Natural killer cell (primary cell): ENCODE measurements around the gene RNF169. TPM values are rescaled to one million over a fixed set of nuclear protein-coding genes. Genes with fewer than 3 reads are reported as not detected.

Experiments
- ATAC-seq, 3 donors: fragments of 150-1000 bp in 2 of 3; fragments of 200-7000 bp in 1 of 3; cut with Tn5 transposase; 1 replicate in 1 of 3; 2 replicates in 2 of 3; pipeline ENCODE4 v1.10.0; 2021; ENCODE audit warnings: mild to moderate bottlenecking in 2 of 3, moderate library complexity in 2 of 3
- DNase-seq, 2 donors: peaks; one replicate each; pipeline versions ENCODE4 v3.0.0 to v3.0.0-alpha.2; 2013 to 2021; ENCODE audit warnings: mixed read lengths in 1 of 2
- H3K27ac ChIP-seq: one replicate; pipeline ENCODE4 v1.5.1; 2013; ENCODE audit warnings: mild to moderate bottlenecking, low read length
- H3K27me3 ChIP-seq: one replicate; pipeline ENCODE4 v1.6.1; 2013; ENCODE audit warnings: low read length; ENCODE audit not compliant: control insufficient read depth, insufficient read depth
- H3K36me3 ChIP-seq: one replicate; pipeline ENCODE4 v1.6.1; 2013; ENCODE audit warnings: low read length; ENCODE audit not compliant: control insufficient read depth, insufficient read depth
- H3K4me1 ChIP-seq: one replicate; pipeline ENCODE4 v1.6.1; 2013; ENCODE audit warnings: low read length; ENCODE audit not compliant: control insufficient read depth, insufficient read depth
- H3K4me3 ChIP-seq: one replicate; pipeline ENCODE4 v1.5.1; 2013; ENCODE audit warnings: low read length
- H3K9me3 ChIP-seq: one replicate; pipeline ENCODE4 v1.6.1; 2013; ENCODE audit warnings: low read length; ENCODE audit not compliant: control insufficient read depth, insufficient read depth
- H3K27ac Mint-ChIP-seq, 2 donors: one replicate each; pipeline ENCODE4 v1.8.0; 2022; ENCODE audit warnings: mild to moderate bottlenecking in 2 of 2, mixed read lengths in 2 of 2, moderate library complexity in 1 of 2
- H3K27me3 Mint-ChIP-seq, 2 donors: one replicate each; pipeline ENCODE4 v1.8.0; 2022; ENCODE audit warnings: low read depth in 2 of 2, mixed read lengths in 2 of 2
- H3K36me3 Mint-ChIP-seq: one replicate; pipeline ENCODE4 v1.8.0; 2022; ENCODE audit warnings: mixed read lengths
- H3K4me1 Mint-ChIP-seq, 2 donors: one replicate each; pipeline ENCODE4 v1.8.0; 2022; ENCODE audit warnings: mixed read lengths in 2 of 2
- H3K4me3 Mint-ChIP-seq: one replicate; pipeline ENCODE4 v1.8.0; 2022; ENCODE audit warnings: mild to moderate bottlenecking, moderate library complexity, mixed read lengths
- H3K9me3 Mint-ChIP-seq, 2 donors: one replicate each; pipeline ENCODE4 v1.8.0; 2022; ENCODE audit warnings: mixed read lengths in 2 of 2
- whole genome bisulfite sequencing: methylation state at CpG from one replicate; pipeline ENCODE4 v1.1.7; 2013; ENCODE audit warnings: missing lambda C conversion rate; ENCODE audit not compliant: insufficient coverage; 5-methylcytosine and 5-hydroxymethylcytosine counted together
- intact Hi-C: fragments of 100-400 bp; cut with micrococcal nuclease; formaldehyde crosslinking; loops from one replicate; pipeline ENCODE4 v1.14.2; 2022
- total RNA-seq, 4 donors: library from RNA; stranded (reverse); fragments of 120-200 nt in 1 of 4; gene quantifications; one replicate each; pipeline versions ENCODE4 v1.2.3 to v1.2.4, GENCODE V29; 2013 to 2022
- TF ChIP-seq, protein P1 (sequence below): fragments of 200-600 bp; IDR thresholded peaks from one replicate; pipeline ENCODE4 v1.8.0; 2022; ENCODE audit warnings: antibody characterized with exemption

The RNF169 gene
- total RNA-seq, 3 donors from 2014 or later (not counting 1 experiment from before 2014, with no cell fraction given), result 29.1 to 39.8 (median 37.9) TPM

DNA sequence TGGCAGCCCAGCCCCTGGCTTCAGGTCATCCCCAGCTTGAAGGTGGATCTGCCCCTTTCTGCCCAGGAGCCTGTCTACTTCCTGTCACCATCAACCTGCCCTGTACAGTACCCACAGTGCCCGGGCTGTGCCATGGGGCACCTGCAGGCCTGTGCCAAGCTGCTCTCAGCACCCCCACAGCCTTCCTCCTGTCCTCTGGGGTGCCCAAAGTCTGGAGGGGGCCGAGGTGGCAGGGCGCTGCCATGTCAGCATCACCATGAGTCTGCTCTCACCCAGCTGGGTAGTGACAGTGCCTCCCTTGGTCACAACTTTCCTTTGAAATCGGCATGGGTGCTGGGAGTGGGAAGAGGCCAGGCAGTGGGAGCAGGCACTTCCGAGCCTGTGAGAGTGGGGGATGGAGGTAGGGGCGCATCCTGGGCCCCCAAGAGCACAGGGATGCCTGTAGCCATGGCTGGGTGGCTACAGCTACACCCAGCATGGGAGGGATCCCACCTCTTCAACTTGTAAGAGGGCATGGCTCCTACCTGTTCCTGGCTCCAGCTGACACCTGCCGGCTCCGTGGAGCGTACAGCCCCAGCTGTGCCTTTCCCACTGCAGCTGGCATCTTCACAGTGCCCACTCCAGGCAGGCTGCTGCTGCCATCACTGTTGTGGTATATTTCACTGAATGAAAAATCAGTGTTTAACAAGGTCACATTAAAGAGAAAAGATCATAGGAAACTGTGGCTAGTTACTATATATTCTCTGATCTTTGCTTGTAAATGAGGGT, 42.9 kb downstream of the RNF169 start:
- 86% methylated on average over 9 of the region's 9 CpGs for WGBS

DNA sequence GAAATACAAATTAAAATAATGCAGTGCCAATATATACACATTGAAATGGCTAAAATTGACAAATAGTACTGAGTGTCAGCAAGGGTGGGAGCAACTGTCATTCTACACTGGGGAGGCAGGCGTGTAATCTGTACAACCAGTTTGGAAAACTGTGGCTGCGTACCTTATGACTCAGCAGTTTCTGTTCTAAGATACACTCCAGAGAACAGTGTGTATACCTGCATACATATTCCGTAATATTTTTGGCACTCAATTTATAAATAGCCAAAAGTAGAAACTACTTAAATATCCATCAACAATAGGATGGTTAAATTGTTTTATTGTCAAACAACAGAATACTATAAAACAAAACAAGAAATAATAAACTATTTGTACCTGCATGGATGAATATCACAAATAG, 57.6 kb downstream of the RNF169 start:
- Mint-ChIP-seq H3K4me1 (peaks cover 37 to 43% of the 10 kb centered on the region in 2 donors), H3K27me3 (no peaks in the 10 kb centered on the region), H3K36me3 (no peaks in the 10 kb centered on the region), H3K27ac (no peak overlapping the region), H3K4me3 (no peak overlapping the region), H3K9me3 (no peaks in the 10 kb centered on the region)
- Histone ChIP-seq H3K27ac (no peak overlapping the region), H3K27me3 (no peaks in the 10 kb centered on the region), H3K36me3 (peaks cover 4% of the 10 kb centered on the region), H3K9me3 (no peaks in the 10 kb centered on the region), H3K4me3 (no peak overlapping the region), H3K4me1 (no peaks in the 10 kb centered on the region)
- DNase-seq, result no peak
- intact Hi-C loops, result no loop called here
- ATAC-seq, result no peak
- 100% methylated on average over 2 of the region's 3 CpGs for WGBS
- TF ChIP-seq, protein P1, sequence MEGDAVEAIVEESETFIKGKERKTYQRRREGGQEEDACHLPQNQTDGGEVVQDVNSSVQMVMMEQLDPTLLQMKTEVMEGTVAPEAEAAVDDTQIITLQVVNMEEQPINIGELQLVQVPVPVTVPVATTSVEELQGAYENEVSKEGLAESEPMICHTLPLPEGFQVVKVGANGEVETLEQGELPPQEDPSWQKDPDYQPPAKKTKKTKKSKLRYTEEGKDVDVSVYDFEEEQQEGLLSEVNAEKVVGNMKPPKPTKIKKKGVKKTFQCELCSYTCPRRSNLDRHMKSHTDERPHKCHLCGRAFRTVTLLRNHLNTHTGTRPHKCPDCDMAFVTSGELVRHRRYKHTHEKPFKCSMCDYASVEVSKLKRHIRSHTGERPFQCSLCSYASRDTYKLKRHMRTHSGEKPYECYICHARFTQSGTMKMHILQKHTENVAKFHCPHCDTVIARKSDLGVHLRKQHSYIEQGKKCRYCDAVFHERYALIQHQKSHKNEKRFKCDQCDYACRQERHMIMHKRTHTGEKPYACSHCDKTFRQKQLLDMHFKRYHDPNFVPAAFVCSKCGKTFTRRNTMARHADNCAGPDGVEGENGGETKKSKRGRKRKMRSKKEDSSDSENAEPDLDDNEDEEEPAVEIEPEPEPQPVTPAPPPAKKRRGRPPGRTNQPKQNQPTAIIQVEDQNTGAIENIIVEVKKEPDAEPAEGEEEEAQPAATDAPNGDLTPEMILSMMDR, result no peak

More for the DNA sequence above, 42.9 kb downstream of the RNF169 start:
- ATAC-seq, result no peak
- DNase-seq, result no peak
- Mint-ChIP-seq H3K27me3 (no peaks in the 10 kb centered on the region), H3K4me1 (peaks cover 20 to 27% of the 10 kb centered on the region in 2 donors), H3K36me3 (peaks cover 5% of the 10 kb centered on the region), H3K9me3 (no peaks in the 10 kb centered on the region), H3K27ac (peak overlapping the region in 1 of 2 donors; percentile 43), H3K4me3 (no peak overlapping the region)
- Histone ChIP-seq H3K9me3 (no peaks in the 10 kb centered on the region), H3K27ac (no peak overlapping the region), H3K4me1 (no peaks in the 10 kb centered on the region), H3K27me3 (no peaks in the 10 kb centered on the region), H3K4me3 (no peak overlapping the region), H3K36me3 (peaks cover 39% of the 10 kb centered on the region)
- TF ChIP-seq, protein P1, result no peak
- intact Hi-C loops, result no loop called here

DNA sequence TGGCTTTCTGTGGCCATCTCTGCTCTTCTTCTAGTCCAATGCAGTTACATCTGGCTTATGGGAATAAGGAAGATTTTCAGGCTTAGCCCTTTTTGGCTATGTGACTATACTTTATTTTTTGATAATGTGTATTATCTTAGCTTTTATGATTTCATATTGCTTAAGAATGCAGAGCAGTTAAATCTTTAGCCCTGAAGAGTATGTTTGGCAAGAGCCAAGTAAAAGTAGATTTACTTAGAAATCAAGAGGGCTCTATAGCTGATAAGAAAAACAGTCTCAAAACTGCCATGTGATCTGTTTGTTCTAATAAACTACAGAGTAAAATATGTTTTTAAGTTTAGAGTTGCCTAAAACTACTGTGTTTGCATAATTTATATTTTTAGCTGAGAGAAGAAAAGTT, 61.2 kb downstream of the RNF169 start:
- ATAC-seq (no peak), DNase-seq (no peak)
- Histone ChIP-seq H3K9me3 (no peaks in the 10 kb centered on the region), H3K36me3 (peaks cover 4% of the 10 kb centered on the region), H3K27ac (no peak overlapping the region), H3K27me3 (no peaks in the 10 kb centered on the region), H3K4me3 (no peak overlapping the region), H3K4me1 (no peaks in the 10 kb centered on the region)
- intact Hi-C loops, result no loop called here
- no peaks in the 10 kb centered on the region for H3K27me3 Mint-ChIP-seq
- H3K36me3 Mint-ChIP-seq, result no peaks in the 10 kb centered on the region
- H3K9me3 Mint-ChIP-seq, result no peaks in the 10 kb centered on the region
- TF ChIP-seq, protein P1, result no peak
- H3K4me1 Mint-ChIP-seq, result peaks cover 24 to 32% of the 10 kb centered on the region in 2 donors
- peak overlapping the region in 1 of 2 donors; percentile 47 for H3K27ac Mint-ChIP-seq
- H3K4me3 Mint-ChIP-seq, result no peak overlapping the region

DNA sequence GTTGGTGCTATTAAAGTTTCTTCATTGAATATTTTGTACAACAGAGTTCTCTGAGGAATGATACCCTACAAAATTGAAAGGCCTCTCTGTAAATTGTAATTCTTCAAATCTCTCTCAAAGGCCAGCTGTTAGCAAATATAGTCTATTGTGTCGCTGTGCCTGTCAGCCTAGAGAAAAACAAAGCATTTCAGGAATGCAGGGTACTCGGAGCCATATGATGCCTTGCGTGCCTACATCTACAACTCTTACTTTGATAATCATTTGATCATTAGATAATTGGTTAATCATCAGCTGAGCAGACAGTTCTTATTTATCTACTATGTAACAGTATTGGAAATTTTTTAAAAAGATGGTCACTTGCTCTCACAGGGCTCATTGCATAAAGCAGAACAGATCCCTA, 67.3 kb downstream of the RNF169 start:
- Mint-ChIP-seq H3K4me3 (no peak overlapping the region), H3K27ac (peak overlapping the region; percentile 21 to 89), H3K4me1 (peaks cover 54 to 60% of the 10 kb centered on the region in 2 donors), H3K9me3 (no peaks in the 10 kb centered on the region), H3K27me3 (no peaks in the 10 kb centered on the region), H3K36me3 (peaks cover 11% of the 10 kb centered on the region)
- Histone ChIP-seq H3K27ac (no peak overlapping the region), H3K9me3 (no peaks in the 10 kb centered on the region), H3K4me1 (peaks cover 8% of the 10 kb centered on the region), H3K36me3 (peaks cover 11% of the 10 kb centered on the region), H3K27me3 (no peaks in the 10 kb centered on the region), H3K4me3 (no peak overlapping the region)
- intact Hi-C loops, result no loop called here
- ATAC-seq, result no peak
- TF ChIP-seq, protein P1, result no peak
- 94% methylated on average over 2 of the region's 3 CpGs for whole genome bisulfite sequencing
- no peak for DNase-seq
